Measurements from ENCODE around the gene MIGA2.

Gene MIGA2

GRCh38 chr9:129074106-129074505 lies 37.7 kb downstream of the MIGA2 start:
- DNase-seq: no peak

GRCh38 chr9:129075996-129076639 lies 39.7 kb downstream of the MIGA2 start:
- DNase-seq: no peak

- DNase-seq: no peak
Observed at GRCh38 chr9:129076640-129077037, 40.2 kb downstream of the MIGA2 start.

GRCh38 chr9:129077236-129077635 lies 40.8 kb downstream of the MIGA2 start:
- no peak for DNase-seq

- DNase-seq: no peak
Observed at GRCh38 chr9:129078691-129079503, 42.5 kb downstream of the MIGA2 start.

- no peak for DNase-seq
Observed at GRCh38 chr9:129079829-129080228, 43.4 kb downstream of the MIGA2 start.

GRCh38 chr9:129080298-129080600 lies 43.8 kb downstream of the MIGA2 start:
- no peak for DNase-seq

- peak; percentile 99 for DNase-seq
Observed at GRCh38 chr9:129080601-129081387, 44.4 kb downstream of the MIGA2 start, which contains the start of gene DOLPP1. Gene DOLPP1, plus strand, starts transcription at chr9:129081111. Its CDS starts 21 bp downstream, at chr9:129081132.

- no peak for DNase-seq
Observed at GRCh38 chr9:129081388-129081904, 45.0 kb downstream of the MIGA2 start.

- DNase-seq: no peak
Observed at GRCh38 chr9:129084087-129084486, 47.7 kb downstream of the MIGA2 start.

- DNase-seq: no peak
Observed at GRCh38 chr9:129089246-129089645, 52.8 kb downstream of the MIGA2 start.

- DNase-seq: no peak
Observed at GRCh38 chr9:129093602-129094386, 57.4 kb downstream of the MIGA2 start.

- no peak for DNase-seq
Observed at GRCh38 chr9:129094387-129095169, 58.2 kb downstream of the MIGA2 start.

- DNase-seq: no peak
Observed at GRCh38 chr9:129095170-129095667, 58.8 kb downstream of the MIGA2 start.

- no peak for DNase-seq
Observed at GRCh38 chr9:129095908-129096307, 59.5 kb downstream of the MIGA2 start.

- no peak for DNase-seq
Observed at GRCh38 chr9:129097671-129098306, 61.4 kb downstream of the MIGA2 start.

- no peak for DNase-seq
Observed at GRCh38 chr9:129098328-129098727, 61.9 kb downstream of the MIGA2 start.

GRCh38 chr9:129100383-129101169 lies 64.2 kb downstream of the MIGA2 start:
- no peak for DNase-seq

GRCh38 chr9:129101279-129101678 lies 64.9 kb downstream of the MIGA2 start:
- DNase-seq: no peak

- DNase-seq: no peak
Observed at GRCh38 chr9:129102095-129102525, 65.7 kb downstream of the MIGA2 start.

All from NCI-H1048 (cell line).